ENCODE results near the gene ABHD2.

Gene ABHD2

DNA sequence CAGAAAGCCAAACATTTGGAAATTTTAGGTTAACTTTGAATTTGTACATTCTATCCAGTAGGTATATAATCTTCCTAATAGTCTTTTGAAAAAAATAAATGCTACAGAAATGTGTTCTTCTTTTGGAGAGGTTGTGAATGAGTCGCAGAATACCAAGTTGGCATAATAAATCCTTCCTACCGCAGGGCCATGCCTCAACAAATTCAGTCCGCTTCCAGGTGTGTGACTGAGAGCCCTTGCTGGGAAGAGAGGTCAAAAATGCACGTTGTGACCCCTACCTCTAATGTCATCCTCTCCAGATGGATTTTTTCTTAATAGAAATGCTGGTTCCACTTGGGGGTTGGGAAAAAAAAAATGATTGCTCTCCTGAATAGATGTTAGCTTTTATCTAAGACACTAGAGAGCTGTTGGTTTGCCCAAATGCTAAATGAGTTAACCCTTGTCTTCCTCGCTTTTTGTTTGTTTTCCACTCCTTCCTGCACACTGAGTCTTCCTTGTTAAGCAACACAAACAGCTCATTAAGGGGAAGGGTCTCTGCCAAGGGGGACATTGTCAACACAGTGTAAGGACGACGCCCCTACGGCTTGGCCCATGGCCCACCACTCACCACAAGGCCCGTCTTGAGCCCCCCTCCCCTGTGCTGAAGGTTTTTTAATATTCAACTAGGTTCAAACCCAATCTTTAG is 99.2 kb downstream of the ABHD2 start:
- H3K4me3 ChIP-seq (ENCODE audit: low read depth, low read length), result no peak overlapping the region
- TF ChIP-seq, protein P1, sequence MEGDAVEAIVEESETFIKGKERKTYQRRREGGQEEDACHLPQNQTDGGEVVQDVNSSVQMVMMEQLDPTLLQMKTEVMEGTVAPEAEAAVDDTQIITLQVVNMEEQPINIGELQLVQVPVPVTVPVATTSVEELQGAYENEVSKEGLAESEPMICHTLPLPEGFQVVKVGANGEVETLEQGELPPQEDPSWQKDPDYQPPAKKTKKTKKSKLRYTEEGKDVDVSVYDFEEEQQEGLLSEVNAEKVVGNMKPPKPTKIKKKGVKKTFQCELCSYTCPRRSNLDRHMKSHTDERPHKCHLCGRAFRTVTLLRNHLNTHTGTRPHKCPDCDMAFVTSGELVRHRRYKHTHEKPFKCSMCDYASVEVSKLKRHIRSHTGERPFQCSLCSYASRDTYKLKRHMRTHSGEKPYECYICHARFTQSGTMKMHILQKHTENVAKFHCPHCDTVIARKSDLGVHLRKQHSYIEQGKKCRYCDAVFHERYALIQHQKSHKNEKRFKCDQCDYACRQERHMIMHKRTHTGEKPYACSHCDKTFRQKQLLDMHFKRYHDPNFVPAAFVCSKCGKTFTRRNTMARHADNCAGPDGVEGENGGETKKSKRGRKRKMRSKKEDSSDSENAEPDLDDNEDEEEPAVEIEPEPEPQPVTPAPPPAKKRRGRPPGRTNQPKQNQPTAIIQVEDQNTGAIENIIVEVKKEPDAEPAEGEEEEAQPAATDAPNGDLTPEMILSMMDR (IDR thresholded peaks at IDR 0.05; ENCODE audit: insufficient read depth, low read depth, low read length, missing control alignments), result no peak
- no peak for DNase-seq (ENCODE audit: low read depth)

DNA sequence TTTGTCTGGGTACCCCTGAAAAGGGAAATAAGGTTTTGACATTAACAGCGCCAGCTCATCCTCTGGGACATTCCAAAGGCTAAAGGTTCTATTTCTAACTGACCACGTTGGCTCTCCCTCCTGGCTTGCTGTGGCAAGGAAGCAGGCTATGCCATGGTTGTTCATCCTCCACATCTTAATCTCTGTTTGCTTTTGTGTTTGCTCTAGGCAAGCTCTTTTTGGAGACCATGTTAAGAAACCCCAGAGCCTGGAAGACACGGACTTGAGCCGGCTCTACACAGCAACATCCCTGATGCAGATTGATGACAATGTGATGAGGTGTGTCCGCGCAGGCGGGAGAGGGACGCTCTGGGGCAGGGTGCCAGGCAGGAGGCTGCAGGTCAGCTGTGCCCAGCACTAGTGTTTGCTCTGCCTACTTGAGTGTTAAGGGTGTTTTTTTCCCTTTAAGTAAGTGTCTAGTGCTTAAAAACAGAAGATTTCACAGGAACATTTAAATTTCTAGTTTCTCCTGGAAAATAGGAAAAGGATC is 99.8 kb downstream of the ABHD2 start:
- no peak overlapping the region for H3K4me3 ChIP-seq (ENCODE audit: low read depth, low read length)
- TF ChIP-seq, protein P1 (IDR thresholded peaks at IDR 0.05; ENCODE audit: insufficient read depth, low read depth, low read length, missing control alignments), result no peak
- no peak for DNase-seq (ENCODE audit: low read depth)

- TF ChIP-seq, protein P1 (IDR thresholded peaks at IDR 0.05; ENCODE audit: insufficient read depth, low read depth, low read length, missing control alignments), result no peak
- DNase-seq (ENCODE audit: low read depth), result no peak
- H3K4me3 ChIP-seq (ENCODE audit: low read depth, low read length), result no peak overlapping the region
Observed at GRCh38 chr15:89192136-89192535, 103.9 kb downstream of the ABHD2 start.

DNA sequence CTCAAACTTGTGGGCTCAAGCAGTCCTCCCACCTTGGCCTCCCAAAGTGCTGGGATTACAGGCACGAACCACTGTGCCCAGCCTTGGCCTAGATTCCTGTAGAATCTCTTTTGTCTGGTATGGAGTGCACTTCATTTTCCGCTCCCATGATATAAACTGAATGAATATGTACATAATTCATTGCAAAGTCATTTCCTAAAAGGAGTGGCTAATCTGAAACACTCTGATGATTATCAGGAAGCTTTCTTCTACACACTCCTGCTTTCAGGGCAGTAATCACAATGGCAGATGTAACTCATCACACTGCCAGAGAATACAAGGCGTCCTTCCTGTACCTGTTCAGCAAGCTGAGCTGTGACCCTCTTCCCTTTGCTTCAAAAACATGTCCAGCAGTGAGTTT is 104.5 kb downstream of the ABHD2 start:
- H3K4me3 ChIP-seq (ENCODE audit: low read depth, low read length), result no peak overlapping the region
- DNase-seq (ENCODE audit: low read depth), result no peak

GRCh38 chr15:89194608-89195007 is 106.4 kb downstream of the ABHD2 start:
- no peak for DNase-seq (ENCODE audit: low read depth)
- TF ChIP-seq, protein P1 (IDR thresholded peaks at IDR 0.05; ENCODE audit: insufficient read depth, low read depth, low read length, missing control alignments), result no peak
- H3K4me3 ChIP-seq (ENCODE audit: low read depth, low read length), result no peak overlapping the region

More for the DNA sequence above, 104.5 kb downstream of the ABHD2 start:
- TF ChIP-seq, protein P1 (IDR thresholded peaks at IDR 0.05; ENCODE audit: insufficient read depth, low read depth, low read length, missing control alignments), result no peak

GRCh38 chr15:89195836-89196235 is 107.6 kb downstream of the ABHD2 start:
- DNase-seq (ENCODE audit: low read depth), result no peak
- H3K4me3 ChIP-seq (ENCODE audit: low read depth, low read length), result no peak overlapping the region
- TF ChIP-seq, protein P1 (IDR thresholded peaks at IDR 0.05; ENCODE audit: insufficient read depth, low read depth, low read length, missing control alignments), result no peak

DNA sequence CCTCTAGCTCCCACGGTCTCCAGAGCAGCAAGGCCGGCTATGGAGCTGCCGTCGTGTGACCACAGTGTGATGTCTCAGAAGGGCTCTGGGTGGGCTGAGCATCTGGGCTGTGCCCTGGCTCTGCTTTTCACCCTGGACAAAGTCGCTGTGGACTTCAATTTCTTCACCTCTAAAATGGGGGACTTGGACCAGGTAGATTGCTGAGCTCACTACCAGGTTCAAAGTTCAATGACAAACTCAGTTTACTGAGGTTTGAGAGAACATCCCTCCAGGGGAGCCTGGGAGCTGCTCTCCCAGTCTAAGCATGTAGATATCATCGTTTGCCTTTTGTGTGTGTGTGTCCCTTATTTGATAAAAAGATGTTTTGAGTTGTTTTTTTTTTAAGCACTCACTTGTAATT is 108.0 kb downstream of the ABHD2 start:
- TF ChIP-seq, protein P1 (IDR thresholded peaks at IDR 0.05; ENCODE audit: insufficient read depth, low read depth, low read length, missing control alignments), result no peak
- no peak overlapping the region for H3K4me3 ChIP-seq (ENCODE audit: low read depth, low read length)
- no peak for DNase-seq (ENCODE audit: low read depth)

Measured in GM12865 (cell line).